KMS-11 (cell line): ENCODE results near the gene CCDC68.

Experiments used
- H2AFZ ChIP-seq: fragments of 200-600 bp; sonication (generic); 2 replicates; pipeline ENCODE4 v1.6.1; 2016; ENCODE audit warnings: antibody characterized with exemption, mixed run types, low read depth
- H3K27ac ChIP-seq: fragments of 200-600 bp; sonication (generic); 2 replicates; pipeline ENCODE4 v1.6.1; 2016; ENCODE audit warnings: mild to moderate bottlenecking, mixed run types
- H3K27me3 ChIP-seq: fragments of 200-600 bp; sonication (generic); 2 replicates; pipeline ENCODE4 v1.6.1; 2017; ENCODE audit warnings: mild to moderate bottlenecking, low read depth, mixed run types, moderate library complexity; ENCODE audit not compliant: insufficient read depth
- H3K36me3 ChIP-seq: fragments of 200-600 bp; sonication (generic); 2 replicates; pipeline ENCODE4 v1.6.1; 2017; ENCODE audit warnings: mild to moderate bottlenecking, mixed run types; ENCODE audit not compliant: insufficient read depth
- H3K4me1 ChIP-seq: fragments of 200-600 bp; sonication (generic); 2 replicates; pipeline ENCODE4 v1.6.1; 2016; ENCODE audit warnings: mild to moderate bottlenecking, low read depth, mixed run types; ENCODE audit not compliant: poor library complexity, severe bottlenecking
- H3K4me2 ChIP-seq: fragments of 200-600 bp; sonication (generic); 2 replicates; pipeline ENCODE4 v1.7.0; 2016; ENCODE audit warnings: mild to moderate bottlenecking, mixed run types
- H3K4me3 ChIP-seq: fragments of 200-600 bp; sonication (generic); IDR thresholded peaks from 2 replicates; pipeline ENCODE4 v1.6.1; 2017; ENCODE audit warnings: low read depth, low read length, mixed read lengths; ENCODE audit not compliant: insufficient read depth
- H3K79me2 ChIP-seq: fragments of 200-600 bp; sonication (generic); 2 replicates; pipeline ENCODE4 v1.6.1; 2016; ENCODE audit warnings: low read depth, mixed run types; ENCODE audit not compliant: insufficient read depth
- H3K9ac ChIP-seq: fragments of 200-600 bp; sonication (generic); 2 replicates; pipeline ENCODE4 v1.6.1; 2016; ENCODE audit warnings: mild to moderate bottlenecking, mixed run types
- H4K20me1 ChIP-seq: fragments of 200-600 bp; sonication (generic); 2 replicates; pipeline ENCODE4 v1.6.1; 2016; ENCODE audit warnings: mild to moderate bottlenecking, mixed run types; ENCODE audit not compliant: insufficient read depth
- CTCF ChIP-seq: fragments of 200-600 bp; sonication (generic); conservative IDR thresholded peaks from 2 replicates; pipeline ENCODE4 v1.6.1; 2017; ENCODE audit warnings: low read depth, mild to moderate bottlenecking, antibody characterized with exemption, low read length, moderate library complexity, mixed read lengths

Gene CCDC68

GRCh38 chr18:54942569-54942968, 16.7 kb downstream of the CCDC68 start:
- H3K9ac ChIP-seq, result no peak overlapping the region
- H3K27ac ChIP-seq, result no peak overlapping the region
- no peaks in the 10 kb centered on the region for H3K36me3 ChIP-seq
- no peaks in the 10 kb centered on the region for H4K20me1 ChIP-seq
- H3K4me2 ChIP-seq, result no peak overlapping the region
- H2AFZ ChIP-seq, result no peak overlapping the region
- H3K4me1 ChIP-seq, result peaks cover 3% of the 10 kb centered on the region
- TF ChIP-seq CTCF, result no peak
- H3K27me3 ChIP-seq, result no peaks in the 10 kb centered on the region
- H3K79me2 ChIP-seq, result no peaks in the 10 kb centered on the region
- H3K4me3 ChIP-seq, result no peak overlapping the region

GRCh38 chr18:54942144-54942543, 17.1 kb downstream of the CCDC68 start:
- Histone ChIP-seq H3K4me1 (peaks cover 3% of the 10 kb centered on the region), H3K4me3 (no peak overlapping the region), H3K4me2 (no peak overlapping the region), H3K36me3 (no peaks in the 10 kb centered on the region), H2AFZ (no peak overlapping the region), H3K9ac (no peak overlapping the region), H3K27me3 (no peaks in the 10 kb centered on the region), H4K20me1 (no peaks in the 10 kb centered on the region), H3K79me2 (no peaks in the 10 kb centered on the region), H3K27ac (no peak overlapping the region)
- TF ChIP-seq CTCF, result no peak

GRCh38 chr18:54939361-54939917, 19.8 kb downstream of the CCDC68 start:
- TF ChIP-seq CTCF, result no peak
- Histone ChIP-seq H3K4me2 (no peak overlapping the region), H3K36me3 (no peaks in the 10 kb centered on the region), H3K4me3 (no peak overlapping the region), H3K9ac (no peak overlapping the region), H3K79me2 (no peaks in the 10 kb centered on the region), H3K27ac (no peak overlapping the region), H3K27me3 (no peaks in the 10 kb centered on the region), H2AFZ (no peak overlapping the region), H4K20me1 (no peaks in the 10 kb centered on the region), H3K4me1 (no peaks in the 10 kb centered on the region)

- no peak for TF ChIP-seq CTCF
- H2AFZ ChIP-seq, result no peak overlapping the region
- H3K4me2 ChIP-seq, result no peak overlapping the region
- H3K36me3 ChIP-seq, result no peaks in the 10 kb centered on the region
- no peaks in the 10 kb centered on the region for H3K79me2 ChIP-seq
- H3K9ac ChIP-seq, result no peak overlapping the region
- no peak overlapping the region for H3K4me3 ChIP-seq
- no peaks in the 10 kb centered on the region for H3K4me1 ChIP-seq
- no peaks in the 10 kb centered on the region for H3K27me3 ChIP-seq
- no peak overlapping the region for H3K27ac ChIP-seq
- H4K20me1 ChIP-seq, result no peaks in the 10 kb centered on the region
Measured at GRCh38 chr18:54938506-54938905, 20.8 kb downstream of the CCDC68 start.

GRCh38 chr18:54932472-54932871, 26.8 kb downstream of the CCDC68 start:
- H3K27ac ChIP-seq, result no peak overlapping the region
- no peaks in the 10 kb centered on the region for H3K27me3 ChIP-seq
- H3K4me1 ChIP-seq, result no peaks in the 10 kb centered on the region
- TF ChIP-seq CTCF, result no peak
- H3K9ac ChIP-seq, result no peak overlapping the region
- no peak overlapping the region for H2AFZ ChIP-seq
- H4K20me1 ChIP-seq, result no peaks in the 10 kb centered on the region
- H3K79me2 ChIP-seq, result no peaks in the 10 kb centered on the region
- no peak overlapping the region for H3K4me3 ChIP-seq
- H3K4me2 ChIP-seq, result no peak overlapping the region
- H3K36me3 ChIP-seq, result no peaks in the 10 kb centered on the region
